Measurements from ENCODE around the gene HOXA4. TPM values are rescaled to one million over a fixed set of nuclear protein-coding genes. Genes with fewer than 3 reads are reported as not detected.

The HOXA4 gene
- total and polyA plus RNA-seq, 10 donors, result 2.1 to 10.8 (median 4.3) TPM

GRCh38 chr7:27103489-27104226, 26.9 kb downstream of the HOXA4 start:
- H3K4me3 ChIP-seq, result peak overlapping the region in 7 of 8 donors; percentile 10 to 65 (median 29)
- TF ChIP-seq POLR2AphosphoS5 (IDR thresholded peaks at IDR 0.05) (peak in 2 of 3 donors; percentile 51 to 57), POLR2A (IDR thresholded peaks at IDR 0.05) (no peak)
- TF ChIP-seq, protein P1, sequence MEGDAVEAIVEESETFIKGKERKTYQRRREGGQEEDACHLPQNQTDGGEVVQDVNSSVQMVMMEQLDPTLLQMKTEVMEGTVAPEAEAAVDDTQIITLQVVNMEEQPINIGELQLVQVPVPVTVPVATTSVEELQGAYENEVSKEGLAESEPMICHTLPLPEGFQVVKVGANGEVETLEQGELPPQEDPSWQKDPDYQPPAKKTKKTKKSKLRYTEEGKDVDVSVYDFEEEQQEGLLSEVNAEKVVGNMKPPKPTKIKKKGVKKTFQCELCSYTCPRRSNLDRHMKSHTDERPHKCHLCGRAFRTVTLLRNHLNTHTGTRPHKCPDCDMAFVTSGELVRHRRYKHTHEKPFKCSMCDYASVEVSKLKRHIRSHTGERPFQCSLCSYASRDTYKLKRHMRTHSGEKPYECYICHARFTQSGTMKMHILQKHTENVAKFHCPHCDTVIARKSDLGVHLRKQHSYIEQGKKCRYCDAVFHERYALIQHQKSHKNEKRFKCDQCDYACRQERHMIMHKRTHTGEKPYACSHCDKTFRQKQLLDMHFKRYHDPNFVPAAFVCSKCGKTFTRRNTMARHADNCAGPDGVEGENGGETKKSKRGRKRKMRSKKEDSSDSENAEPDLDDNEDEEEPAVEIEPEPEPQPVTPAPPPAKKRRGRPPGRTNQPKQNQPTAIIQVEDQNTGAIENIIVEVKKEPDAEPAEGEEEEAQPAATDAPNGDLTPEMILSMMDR (IDR thresholded peaks at IDR 0.05 in 8 of 11, conservative IDR thresholded peaks at IDR 0.05 in 3 of 11), result no peak
- no peaks in the 10 kb centered on the region for H3K9me3 ChIP-seq
- 37 to 43% (median 41%) methylated on average over 35 of the region's 35 CpGs for WGBS, 5 donors
- peak overlapping the region; percentile 35 to 93 (median 78) for H3K27ac ChIP-seq
- DNase-seq, result no peak
- H3K36me3 ChIP-seq, result peaks cover 0 to 29% (median 0%) of the 10 kb centered on the region in 6 donors
- intact Hi-C loops (cut with DNase I; ENCODE audit: low total_unique reads), result no loop called here
- H3K27me3 ChIP-seq (replicated peaks in 1 of 7), result peaks cover 0 to 77% (median 12%) of the 10 kb centered on the region in 7 donors
- peaks cover 7 to 88% (median 45%) of the 10 kb centered on the region in 6 donors for H3K4me1 ChIP-seq

GRCh38 chr7:27102581-27103442, 27.7 kb downstream of the HOXA4 start, which contains the start of gene HOXA2:
TSS of gene HOXA2 (minus strand) at chr7:27102683. CDS start at chr7:27102500, 183 bp downstream.
- Histone ChIP-seq H3K27ac (peak within 1 kb of the TSS; percentile 35 to 93 (median 78)), H3K27me3 (replicated peaks in 1 of 7) (peaks cover 0 to 86% (median 19%) of the 10 kb centered on the region in 7 donors), H3K4me1 (peaks cover 12 to 96% (median 50%) of the 10 kb centered on the region in 6 donors), H3K4me3 (peak within 1 kb of the TSS in 7 of 8 donors; percentile 20 to 65 (median 29)), H3K36me3 (peaks cover 0 to 29% (median 0%) of the 10 kb centered on the region in 6 donors), H3K9me3 (no peaks in the 10 kb centered on the region)
- TF ChIP-seq, protein P1 (IDR thresholded peaks at IDR 0.05 in 8 of 11, conservative IDR thresholded peaks at IDR 0.05 in 3 of 11), result no peak
- peak in 1 of 3 donors; percentile 40 for TF ChIP-seq POLR2A (IDR thresholded peaks at IDR 0.05)
- TF ChIP-seq POLR2AphosphoS5 (IDR thresholded peaks at IDR 0.05), result peak in 2 of 3 donors; percentile 48 to 69
- WGBS, 5 donors, result 20 to 21% (median 21%) methylated on average over 29 of the region's 29 CpGs
- intact Hi-C loops (cut with DNase I; ENCODE audit: low total_unique reads), result no loop called here
- DNase-seq, result no peak

DNA sequence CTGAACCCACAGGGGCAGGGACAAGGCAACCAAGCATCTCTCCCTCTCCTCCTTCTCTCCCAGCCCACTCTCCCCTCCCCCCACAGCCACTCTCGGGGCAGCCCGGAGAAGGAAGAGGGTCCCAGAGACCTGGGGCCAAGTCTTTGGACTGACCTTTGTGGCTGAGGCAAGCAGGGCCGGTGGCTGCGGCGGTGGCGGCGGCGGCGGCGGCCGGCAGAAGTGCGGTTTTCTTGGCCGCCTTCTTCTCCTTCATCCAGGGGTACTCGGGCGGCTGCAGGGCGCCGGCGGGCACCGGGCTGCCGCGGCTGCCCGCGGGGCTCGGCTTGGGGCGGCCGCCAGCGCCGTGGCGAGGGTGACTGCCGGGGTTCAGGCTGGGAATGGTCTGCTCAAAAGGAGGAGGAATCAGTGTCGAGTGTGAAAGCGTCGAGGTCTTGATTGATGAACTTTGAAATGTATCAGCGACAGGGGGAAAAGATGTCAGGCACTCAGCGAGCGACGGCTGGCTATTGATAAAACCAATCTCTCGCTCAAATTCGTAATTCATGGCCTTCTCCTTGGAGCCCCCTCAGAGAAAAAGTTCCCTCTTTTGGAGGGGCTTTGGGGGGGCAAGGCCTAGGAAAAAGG, 28.5 kb downstream of the HOXA4 start:
- peaks cover 19 to 99% (median 58%) of the 10 kb centered on the region in 6 donors for H3K4me1 ChIP-seq
- intact Hi-C loops (cut with DNase I; ENCODE audit: low total_unique reads), result no loop called here
- peak overlapping the region in 7 of 8 donors; percentile 20 to 65 (median 29) for H3K4me3 ChIP-seq
- TF ChIP-seq, protein P1 (IDR thresholded peaks at IDR 0.05 in 8 of 11, conservative IDR thresholded peaks at IDR 0.05 in 3 of 11), result no peak
- peak in 2 of 3 donors; percentile 9 to 38 for TF ChIP-seq POLR2AphosphoS5 (IDR thresholded peaks at IDR 0.05)
- no peak for TF ChIP-seq POLR2A (IDR thresholded peaks at IDR 0.05)
- 4 to 27% (median 14%) methylated on average over 24 to 39 of the region's 39 CpGs for WGBS, 5 donors
- H3K36me3 ChIP-seq, result peaks cover 0 to 29% (median 0%) of the 10 kb centered on the region in 6 donors
- H3K27me3 ChIP-seq (replicated peaks in 1 of 7), result peaks cover 0 to 93% (median 19%) of the 10 kb centered on the region in 7 donors
- no peaks in the 10 kb centered on the region for H3K9me3 ChIP-seq
- peak overlapping the region; percentile 7 to 93 (median 78) for H3K27ac ChIP-seq
- DNase-seq, result no peak

All from spleen (tissue), 11 donors.